GM21367 (cell line): Measurements from ENCODE around the gene USP30.
A peak's percentile ranks its signal among the peaks of the same experiment; 100 is the strongest.

Experiments used
- ATAC-seq: cut with Tn5 transposase; IDR thresholded peaks from one replicate; pipeline ENCODE4 v1.9.1; 2021; ENCODE audit not compliant: unreplicated experiment

The USP30 gene

DNA sequence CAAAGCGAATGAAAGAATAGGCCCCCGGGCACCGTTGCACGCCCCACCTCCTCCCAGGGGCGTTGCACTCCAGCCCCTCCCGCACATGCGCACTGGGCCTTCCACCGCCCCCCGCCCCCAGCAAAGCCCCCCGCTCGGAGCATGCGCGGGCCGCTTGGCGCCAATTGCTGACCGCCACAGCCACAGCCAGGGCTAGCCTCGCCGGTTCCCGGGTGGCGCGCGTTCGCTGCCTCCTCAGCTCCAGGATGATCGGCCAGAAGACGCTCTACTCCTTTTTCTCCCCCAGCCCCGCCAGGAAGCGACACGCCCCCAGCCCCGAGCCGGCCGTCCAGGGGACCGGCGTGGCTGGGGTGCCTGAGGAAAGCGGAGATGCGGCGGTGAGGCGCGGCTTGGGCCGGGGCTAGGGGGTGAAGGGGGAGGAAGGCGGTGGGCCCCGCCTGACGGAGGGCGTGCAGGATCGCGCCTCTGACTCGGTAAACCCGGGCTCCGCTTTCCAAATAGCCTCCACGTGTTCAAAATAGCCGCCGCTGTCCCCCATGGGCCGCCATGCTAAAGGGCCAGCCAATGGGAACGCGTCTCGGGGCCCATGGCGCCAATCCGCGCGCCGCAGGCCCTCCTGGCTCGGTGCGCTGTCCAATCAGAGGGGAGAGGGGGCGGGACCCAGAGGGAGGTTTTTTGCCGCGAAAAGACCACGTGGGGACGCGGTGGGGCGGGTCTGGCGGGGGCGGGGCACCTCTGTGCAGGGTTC, 45.2 kb downstream of the USP30 start, which contains the start of gene UNG:
Gene UNG (plus strand): TSS at position 163 of the 748 bp plus-strand sequence. CDS start 83 bp downstream, at position 246.
- ATAC-seq: peak; percentile 89

DNA sequence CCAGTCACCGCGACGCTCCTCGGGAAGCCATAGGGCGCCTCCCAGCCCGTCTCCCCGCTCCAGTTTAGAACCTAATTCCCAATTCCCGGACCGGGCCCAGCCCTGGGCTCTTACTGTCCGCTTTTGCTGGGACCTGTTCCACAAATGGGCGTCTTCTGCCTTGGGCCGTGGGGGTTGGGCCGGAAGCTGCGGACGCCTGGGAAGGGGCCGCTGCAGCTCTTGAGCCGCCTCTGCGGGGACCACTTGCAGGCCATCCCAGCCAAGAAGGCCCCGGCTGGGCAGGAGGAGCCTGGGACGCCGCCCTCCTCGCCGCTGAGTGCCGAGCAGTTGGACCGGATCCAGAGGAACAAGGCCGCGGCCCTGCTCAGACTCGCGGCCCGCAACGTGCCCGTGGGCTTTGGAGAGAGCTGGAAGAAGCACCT, 45.8 kb downstream of the USP30 start:
- ATAC-seq: peak; percentile 6

DNA sequence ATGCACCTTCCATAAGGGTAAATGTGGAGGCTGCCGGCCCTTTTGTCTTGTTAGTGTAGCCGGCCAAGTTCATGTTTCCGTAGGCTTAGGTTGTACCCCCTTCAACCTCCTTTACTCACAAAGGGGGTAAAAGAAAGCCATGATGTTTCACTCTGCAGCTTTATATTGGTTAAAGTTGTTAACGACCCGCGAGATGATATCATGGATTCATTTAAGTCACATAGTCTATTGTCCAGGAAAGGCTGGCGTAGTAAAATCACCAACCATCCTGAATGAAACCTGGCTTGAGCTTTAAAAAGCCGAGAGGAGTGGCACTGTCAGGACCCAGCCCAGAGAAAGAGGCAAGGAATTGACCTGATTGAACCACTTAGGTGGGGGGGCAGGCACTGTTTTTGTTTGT, 46.3 kb downstream of the USP30 start:
- no peak for ATAC-seq

DNA sequence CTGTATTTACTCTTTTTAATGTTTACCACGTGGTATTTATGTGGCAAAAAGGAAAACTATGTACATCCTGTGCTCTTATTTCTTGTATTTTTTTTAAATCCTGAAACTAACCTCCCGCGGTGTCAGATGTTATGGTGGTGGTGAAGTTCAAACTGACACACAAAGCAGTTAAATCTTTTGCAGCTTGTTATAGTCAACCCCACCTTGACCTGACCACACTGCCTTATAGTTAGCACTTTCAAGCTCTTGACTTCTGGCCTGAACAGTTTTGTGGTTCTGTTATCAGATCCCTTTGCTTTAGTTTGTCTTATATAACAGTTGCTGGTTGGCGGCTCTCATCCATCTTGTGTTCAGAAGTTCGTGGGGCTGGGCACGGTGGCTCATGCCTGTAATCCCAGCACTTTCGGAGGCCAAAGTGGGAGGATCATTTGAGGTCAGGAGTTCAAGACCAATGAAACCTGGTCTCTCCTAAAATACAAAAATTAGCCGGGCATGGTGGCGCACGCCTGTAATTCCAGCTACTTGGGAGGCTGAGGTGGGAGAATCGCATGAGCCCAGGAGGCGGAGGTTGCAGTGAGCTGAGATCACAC, 47.1 kb downstream of the USP30 start:
- ATAC-seq: no peak

DNA sequence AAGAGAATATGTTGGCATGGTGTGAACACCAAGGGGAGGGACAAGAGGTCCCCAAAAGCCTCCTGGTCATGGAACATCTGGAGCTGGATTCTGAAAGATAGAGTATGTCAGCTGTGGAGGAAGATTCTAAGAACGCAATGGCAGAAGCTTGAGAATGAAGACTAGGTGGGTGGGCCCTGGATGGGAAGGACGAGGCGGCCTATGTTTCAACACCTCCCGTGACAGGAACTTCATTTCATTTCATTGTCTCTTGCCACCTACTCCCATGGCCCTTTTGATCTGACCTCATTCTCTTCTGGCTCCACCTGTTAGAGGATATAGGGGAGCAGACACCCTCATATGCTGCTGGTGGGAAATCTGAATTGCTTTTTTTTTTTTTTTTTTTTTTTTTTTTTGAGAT, 48.4 kb downstream of the USP30 start:
- ATAC-seq: no peak

DNA sequence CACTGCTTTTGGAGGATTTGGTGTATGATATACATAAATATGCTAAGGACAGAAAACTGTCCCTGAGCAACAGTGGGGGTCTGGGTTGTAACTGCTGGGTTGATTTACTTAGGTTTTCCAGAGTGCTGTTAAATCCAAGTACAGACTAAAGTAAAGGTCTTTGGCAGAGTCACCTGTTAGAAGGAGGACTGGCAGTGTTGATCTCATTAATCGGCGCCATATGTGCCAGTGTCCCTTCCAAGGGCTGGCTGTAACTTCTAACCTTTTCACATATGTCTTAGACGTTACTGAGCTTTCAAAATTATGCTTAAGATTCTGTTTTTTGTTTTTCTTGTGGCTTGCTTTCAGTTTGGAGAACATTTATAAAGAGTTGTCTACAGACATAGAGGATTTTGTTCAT, 50.1 kb downstream of the USP30 start:
- ATAC-seq: no peak

DNA sequence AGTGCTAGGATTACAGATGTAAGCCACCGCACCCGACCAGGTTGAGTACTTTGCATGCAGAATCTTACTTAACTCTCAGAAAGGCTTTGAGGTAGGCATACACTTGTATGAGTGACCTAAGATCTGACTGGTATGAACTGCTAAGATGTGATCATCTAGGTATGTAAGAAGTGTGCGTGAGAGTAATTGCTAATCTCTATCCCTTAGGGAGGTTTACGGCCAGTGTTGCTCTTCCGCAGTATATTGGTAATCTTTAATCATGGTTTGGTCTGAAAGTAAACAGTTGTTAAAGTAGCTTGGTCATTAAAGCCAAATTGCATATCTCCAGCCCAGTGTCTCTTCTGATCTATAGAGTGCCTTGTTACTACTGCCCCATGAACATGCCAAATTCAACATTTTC, 52.8 kb downstream of the USP30 start:
- ATAC-seq: no peak

DNA sequence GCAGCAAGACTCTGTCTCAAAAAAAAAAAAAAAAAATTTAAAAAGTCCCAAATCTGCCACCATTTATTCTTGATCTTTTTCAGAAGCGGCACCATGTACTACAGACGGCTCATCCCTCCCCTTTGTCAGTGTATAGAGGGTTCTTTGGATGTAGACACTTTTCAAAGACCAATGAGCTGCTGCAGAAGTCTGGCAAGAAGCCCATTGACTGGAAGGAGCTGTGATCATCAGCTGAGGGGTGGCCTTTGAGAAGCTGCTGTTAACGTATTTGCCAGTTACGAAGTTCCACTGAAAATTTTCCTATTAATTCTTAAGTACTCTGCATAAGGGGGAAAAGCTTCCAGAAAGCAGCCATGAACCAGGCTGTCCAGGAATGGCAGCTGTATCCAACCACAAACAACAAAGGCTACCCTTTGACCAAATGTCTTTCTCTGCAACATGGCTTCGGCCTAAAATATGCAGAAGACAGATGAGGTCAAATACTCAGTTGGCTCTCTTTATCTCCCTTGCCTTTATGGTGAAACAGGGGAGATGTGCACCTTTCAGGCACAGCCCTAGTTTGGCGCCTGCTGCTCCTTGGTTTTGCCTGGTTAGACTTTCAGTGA, 57.5 kb downstream of the USP30 start:
- no peak for ATAC-seq

DNA sequence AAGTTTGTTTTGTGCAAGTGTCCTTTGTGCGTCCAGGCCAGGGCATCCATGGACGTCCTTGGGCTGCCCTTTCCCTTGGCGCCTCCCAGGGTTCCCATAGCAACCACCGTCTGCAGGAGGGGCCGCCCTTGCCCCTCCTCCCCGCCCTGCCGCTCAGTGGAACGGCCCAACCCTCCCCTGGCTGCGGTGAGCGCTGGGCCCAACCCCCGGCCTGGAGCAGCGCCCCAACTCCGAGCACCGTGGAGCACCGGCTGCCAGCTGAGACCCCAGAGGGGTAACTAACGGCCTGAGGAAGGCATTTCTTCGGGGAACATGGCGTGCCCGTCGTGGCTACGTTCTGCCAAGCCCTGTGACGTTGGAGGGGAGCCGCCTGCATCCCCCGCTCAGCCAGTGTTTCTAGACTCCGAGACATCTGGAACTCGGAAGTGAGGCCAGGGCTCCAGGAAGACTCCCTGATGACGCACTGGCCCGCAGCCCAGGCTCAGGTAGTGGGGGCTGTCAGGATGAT, 58.7 kb downstream of the USP30 start:
- no peak for ATAC-seq

DNA sequence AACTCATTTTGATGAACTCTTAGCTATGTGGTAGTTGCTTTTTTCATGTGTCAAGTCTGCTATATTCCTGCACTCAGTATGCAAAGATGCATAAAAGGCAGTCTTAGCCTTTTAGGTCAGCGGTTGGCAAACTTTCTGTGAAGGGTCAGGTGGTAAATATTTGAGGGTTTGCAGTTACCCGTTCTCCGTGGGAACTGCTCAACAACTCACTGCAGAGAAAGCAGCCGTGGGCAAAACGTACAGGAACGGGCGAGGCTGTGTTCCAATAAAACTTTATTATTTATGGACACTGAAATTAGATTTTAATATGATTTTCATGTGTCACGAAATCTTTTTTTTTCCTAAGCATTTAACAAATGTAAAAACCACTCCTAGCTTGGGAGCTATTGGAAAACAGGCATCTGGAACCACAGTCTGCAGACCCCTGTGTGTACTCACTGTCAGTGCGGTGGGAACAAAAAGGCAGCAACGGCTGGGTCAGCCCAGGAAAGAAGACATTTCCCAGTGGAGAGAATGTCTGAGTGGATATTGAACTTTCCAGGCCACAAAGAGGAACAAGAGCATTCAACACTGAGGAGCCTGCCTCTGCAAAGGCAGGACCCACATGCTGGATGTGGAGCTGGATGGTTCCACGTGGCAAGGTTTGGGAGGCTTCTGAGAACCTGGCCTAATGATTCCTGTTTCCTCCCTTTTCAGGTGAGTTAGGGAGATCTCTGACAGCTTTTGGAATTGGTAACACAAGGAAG, 60.5 kb downstream of the USP30 start:
- no peak for ATAC-seq

DNA sequence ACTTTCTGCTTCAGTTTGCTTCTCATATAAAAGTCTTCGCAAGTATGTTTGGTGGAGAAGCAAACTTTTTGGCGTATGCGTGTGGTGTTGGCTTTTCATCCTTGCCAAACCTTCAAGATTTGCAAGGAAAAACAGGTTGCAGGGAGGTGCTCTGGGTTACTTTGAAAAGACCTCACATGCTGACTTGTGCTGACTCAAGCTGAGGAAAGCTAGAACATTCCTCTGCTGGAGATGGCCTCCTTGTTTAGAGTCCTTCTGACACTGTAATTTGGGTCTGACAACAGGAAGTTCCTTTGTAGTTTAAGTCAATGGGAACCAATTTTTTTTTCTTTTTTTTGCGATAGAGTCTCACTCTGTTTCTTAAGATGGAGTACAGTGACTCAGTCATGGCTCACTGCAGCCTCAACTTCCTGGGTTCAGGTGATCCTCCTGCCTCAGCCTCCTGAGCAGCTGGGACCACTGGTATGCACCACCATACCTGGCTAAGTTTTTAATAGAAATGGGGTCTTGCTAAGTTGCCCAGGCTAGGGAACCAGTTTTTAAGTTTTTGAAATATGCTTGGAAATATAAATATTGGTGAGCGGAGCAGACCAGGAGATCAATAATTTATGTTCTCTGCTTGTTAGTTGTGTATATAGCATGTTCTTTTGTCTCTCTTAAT, 61.4 kb downstream of the USP30 start:
- no peak for ATAC-seq

DNA sequence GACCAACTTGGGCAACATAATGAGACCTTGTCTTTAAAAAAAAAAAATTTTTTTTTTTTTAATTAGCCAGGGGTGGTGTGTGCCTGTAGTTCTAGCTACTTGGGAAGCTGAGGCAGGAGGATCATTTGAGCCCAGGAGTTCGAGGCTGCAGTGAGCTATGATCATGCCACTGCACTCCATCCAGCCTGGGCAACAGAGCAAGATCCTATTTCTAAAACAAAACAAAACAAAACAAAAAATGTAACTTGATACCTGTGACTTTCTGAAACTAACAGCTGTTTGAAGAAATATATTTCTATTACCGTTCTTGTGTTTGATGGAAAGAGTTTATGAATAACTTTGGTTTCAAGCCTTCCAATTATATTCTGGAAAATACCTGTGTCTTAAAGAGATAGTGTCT, 62.3 kb downstream of the USP30 start:
- no peak for ATAC-seq

DNA sequence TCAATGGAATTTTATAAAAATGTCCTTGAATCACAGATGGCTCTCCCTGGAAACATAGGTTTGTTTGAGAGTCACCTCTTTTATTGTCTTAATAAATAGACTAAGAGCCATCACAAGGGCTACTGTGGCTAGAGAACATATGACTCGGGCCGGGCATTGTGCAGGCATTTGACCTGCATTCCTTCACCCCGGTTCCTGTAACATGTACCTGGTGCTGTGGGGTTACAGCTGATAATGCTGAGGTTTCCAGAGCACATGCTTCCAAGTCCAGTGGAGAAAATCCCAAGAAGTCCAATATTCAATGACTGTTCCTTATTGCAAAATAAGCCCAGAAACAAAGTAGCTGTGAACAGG, 63.0 kb downstream of the USP30 start:
- ATAC-seq: no peak

DNA sequence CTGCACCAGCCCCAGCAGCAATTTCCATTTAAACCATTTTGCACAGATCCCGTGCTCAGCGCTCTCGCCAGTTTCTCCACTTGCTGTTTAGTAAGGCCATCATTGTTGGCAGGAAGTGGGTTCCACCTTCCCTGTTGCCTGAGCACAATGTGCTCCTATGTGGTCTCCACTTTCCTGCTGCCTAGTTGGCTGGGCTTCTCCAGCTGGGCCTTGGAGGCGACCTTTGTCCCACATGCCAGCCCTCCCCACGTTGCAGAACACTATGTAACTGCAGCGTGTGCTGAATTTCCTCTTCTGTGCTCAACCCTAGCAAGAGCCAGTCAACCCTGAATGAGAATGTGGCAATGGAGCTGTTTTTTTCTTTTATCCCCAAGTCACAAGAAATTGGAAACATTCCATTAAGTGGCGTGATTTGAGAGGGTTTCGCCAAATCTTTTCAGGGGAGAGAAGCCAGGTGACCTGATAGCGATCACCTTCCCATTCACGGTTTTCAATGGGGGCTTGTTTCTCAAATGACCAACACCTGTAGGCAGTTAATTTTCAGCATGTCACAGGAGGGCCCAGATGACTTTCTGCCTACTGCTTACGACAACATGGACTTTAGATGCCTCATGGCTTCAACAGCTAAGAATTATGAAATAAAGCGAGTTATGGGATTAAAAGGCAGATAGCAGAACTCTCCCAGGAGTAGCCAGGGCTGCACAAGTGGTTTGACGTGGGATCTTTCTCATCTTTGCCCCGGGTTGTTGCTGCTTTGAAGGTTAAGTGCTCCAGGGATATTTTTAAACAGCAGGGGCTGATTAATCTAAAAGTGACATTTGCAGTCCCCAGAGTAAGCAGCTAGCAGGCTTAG, 63.6 kb downstream of the USP30 start, which contains the start of gene ACACB:
Gene ACACB (plus strand): TSS at position 830 of the 853 bp plus-strand sequence. CDS start 22,819 bp downstream, outside the sequence.
- no peak for ATAC-seq

DNA sequence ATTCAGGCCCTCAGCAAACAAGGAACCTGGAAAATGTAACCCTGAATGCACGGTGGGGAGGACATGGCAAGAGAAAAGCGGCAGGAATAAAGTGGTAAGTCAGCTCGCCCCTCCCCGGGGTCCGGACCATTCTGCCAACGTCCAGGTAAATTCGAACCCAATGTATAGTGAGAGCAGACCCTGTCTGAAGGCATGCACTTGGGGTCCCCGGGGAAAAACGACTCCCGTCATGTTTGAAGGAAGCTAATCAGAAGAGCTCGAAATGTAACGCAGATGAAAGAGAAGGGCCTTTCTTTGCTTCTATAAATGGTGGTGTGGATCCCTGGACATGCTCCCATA, 64.2 kb downstream of the USP30 start:
- ATAC-seq: no peak

DNA sequence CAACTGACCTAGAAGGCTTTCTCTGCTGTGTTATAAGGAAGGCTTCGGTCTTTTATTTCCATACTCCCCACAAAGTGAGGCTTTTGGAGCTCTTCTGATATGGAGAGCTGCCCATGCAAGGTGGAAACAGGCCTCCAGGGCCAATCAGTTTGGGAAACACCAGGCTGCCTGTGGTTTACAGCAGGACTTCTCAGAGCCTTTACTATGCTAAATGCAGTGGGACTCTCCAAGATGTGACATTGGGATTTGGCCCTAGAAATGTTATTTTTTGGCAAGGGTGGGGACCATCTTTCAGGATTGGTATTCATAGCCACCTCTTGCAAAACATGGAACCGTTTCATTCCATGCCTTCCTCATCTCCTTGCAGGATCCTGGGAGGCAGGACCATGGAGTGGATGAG, 67.7 kb downstream of the USP30 start:
- ATAC-seq: no peak

DNA sequence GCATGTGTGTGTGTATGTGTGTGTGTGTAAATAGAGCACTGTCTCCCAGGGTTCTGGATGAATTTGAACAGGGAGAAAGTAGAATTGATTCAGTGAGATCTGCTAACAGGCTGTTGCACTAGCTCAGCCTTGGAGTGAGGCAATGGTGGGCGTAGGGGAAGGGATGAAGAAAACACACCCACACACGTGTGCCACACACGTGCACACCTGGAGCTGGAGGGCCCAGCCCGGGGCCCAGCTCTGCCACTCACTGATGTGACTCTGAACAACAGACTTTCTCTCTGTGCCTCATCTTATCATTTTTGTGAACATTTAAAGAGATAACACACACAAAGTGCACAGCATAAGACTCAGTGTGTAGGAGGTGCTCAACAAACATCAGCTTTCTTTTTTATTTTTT, 68.2 kb downstream of the USP30 start:
- ATAC-seq: no peak

DNA sequence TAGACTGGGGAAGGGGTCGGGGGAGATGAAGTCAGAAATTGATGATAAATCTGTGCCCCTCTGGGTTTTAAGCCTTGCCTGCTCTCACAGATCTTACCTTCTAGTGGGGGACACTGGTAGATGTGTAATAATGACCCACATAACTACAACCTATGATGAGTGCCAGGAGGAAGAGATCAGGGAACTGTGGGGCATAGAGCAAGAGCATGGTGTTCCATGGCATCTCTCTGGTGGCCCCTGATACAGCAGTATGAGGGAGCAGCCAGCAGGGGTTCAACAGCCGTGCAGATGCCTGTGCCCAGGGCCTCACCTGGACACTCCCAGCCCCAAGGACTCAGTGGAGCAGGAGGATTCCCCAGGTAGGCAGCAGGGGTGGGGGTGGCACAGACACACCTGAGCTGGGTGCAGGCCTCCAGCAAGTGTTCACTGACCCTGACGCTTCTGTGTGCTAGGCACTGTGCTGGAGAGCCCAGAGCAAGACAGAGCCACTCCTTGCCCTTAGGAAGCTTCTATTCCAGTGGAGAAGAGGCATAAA, 69.0 kb downstream of the USP30 start:
- ATAC-seq: no peak

DNA sequence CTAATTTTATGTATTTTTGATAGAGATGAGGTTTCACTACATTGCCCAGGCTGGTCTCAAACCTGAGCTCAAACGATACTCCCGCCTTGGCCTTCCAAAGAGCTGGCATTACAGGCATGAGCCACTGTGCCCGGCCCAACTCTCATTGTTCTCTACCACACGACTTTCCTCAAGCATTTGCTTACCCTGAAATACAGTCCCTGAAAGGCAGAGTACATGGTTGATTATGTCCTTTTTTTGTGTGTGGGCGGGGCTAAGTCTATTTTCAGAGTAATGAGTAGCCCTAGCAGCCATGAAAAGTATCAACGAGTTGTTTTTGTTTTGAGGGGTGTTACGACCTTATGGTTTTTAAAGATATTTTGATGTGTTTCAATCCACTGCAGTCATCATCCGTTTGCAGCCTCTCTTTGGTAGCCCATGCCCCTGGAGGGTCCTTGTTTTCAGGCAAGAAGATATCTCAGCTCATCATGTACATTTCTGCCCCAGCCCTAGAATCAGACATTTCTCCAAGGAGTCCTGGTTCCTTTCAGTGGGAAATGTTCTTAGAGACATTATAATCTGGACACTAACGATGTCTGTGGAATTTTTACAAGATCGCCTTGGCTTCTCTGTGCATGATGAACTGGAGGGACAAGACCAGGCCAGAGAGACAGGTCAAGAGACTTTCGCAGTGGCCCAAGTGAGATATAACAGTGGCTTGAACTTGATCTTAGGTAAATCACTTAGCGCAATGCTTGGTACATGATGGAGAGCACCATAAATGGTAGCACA, 72.7 kb downstream of the USP30 start:
- no peak for ATAC-seq
